ENCODE data around the gene LYSET. TPM values are rescaled to one million over a fixed set of nuclear protein-coding genes. Genes with fewer than 3 reads are reported as not detected.

Gene LYSET
- total and polyA plus RNA-seq, 10 of the 15 experiments (the other 5 are each of a cell fraction or from before 2014, with no cell fraction given), result 11.9 to 34.5 (median 21.2) TPM

DNA sequence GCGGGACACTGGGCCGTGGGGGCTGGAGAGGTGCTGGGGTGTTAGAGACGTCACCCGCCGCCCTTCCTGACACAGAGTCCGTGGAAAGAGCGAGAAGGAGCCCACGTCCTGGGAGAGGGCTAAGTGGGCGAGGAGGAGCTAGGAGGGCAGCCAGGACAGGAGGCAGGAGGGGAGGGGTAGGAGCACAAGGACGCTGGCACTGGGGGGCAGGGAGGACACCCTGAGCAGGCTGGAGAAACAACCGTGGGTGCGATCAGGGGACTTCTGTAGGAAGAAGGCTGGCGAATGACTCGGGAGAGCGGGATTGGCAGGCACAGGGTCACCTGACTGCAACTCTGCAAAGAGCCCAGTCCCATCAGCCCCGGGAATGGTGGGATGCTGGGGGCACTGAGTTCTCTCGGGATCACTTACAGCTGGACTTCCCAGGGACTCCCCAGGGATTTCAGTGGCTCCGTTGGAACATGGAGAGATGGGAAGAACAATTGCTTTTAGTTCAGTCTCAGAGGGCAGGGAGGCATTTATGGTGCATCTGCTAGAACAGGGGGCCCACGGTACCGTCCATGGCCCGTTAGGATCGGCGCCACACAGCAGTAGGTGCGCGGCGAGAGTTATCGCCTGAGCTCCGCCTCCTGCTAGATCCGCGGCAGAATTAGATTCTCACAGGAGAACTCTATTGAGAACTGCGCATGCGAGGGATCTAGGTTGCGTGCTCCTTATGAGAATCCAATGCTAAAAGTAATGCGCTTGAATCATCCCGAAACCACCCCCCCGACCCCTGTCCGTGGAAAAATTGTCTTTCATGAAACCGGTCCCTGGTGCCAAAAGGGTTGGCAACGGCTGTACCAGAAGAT, 46.2 kb downstream of the LYSET start:
- H3K9me3 ChIP-seq (replicated peaks; ENCODE audit: control insufficient read depth, insufficient read depth, low read length), result no peaks in the 10 kb centered on the region
- DNase-seq (ENCODE audit: low read depth, low spot score), result no peak
- H3K27ac ChIP-seq (ENCODE audit: control insufficient read depth, insufficient read depth), result no peak overlapping the region
- RAD21 ChIA-PET (ENCODE audit: unreplicated experiment), result interaction anchor here (1.1 to 1.3 kb wide), 2 partner anchors 67 to 118 kb away, joined by 3 read pairs; no protein-coding TSS in a partner anchor
- POLR2A ChIA-PET, result interaction anchor here (1.4 kb wide), 1 partner anchor 308 kb away, joined by 3 read pairs; no protein-coding TSS in a partner anchor
- SMC1A ChIA-PET (ENCODE audit: uncharacterized antibody, unreplicated experiment), result interaction anchor here (1.0 to 2.2 kb wide), 3 partner anchors 245 to 388 kb away, joined by 3 to 7 read pairs (median 3); no protein-coding TSS in a partner anchor
- no peaks in the 10 kb centered on the region for H3K79me2 ChIP-seq (ENCODE audit: control insufficient read depth, insufficient read depth, low read length)
- ATAC-seq, result no peak
- TF ChIP-seq MTA2 (IDR thresholded peaks at IDR 0.05; ENCODE audit: low read depth) (no peak), CHD2 (IDR thresholded peaks at IDR 0.05; ENCODE audit: borderline replicate concordance, low read depth, low read length) (no peak), USF1 (IDR thresholded peaks at IDR 0.05; ENCODE audit: borderline replicate concordance, extremely low read length, insufficient read depth, low read depth, low read length) (peak; percentile 31), IKZF1 (conservative IDR thresholded peaks at IDR 0.05) (no peak)
- WGBS (ENCODE audit: insufficient coverage, insufficient replicate concordance, low lambda C conversion rate, missing lambda C conversion rate), result 24% methylated on average over 35 of the region's 39 CpGs
- FAIRE-seq, result no peak
- H3K4me3 ChIP-seq, result no peak overlapping the region; the same call in 1 of the 2 replicates
- intact Hi-C loops (cut with micrococcal nuclease; ENCODE audit: unreplicated experiment) (no loop called here), in situ Hi-C loops (cut with MboI) (loop anchor here (25.0 kb wide), 1 partner anchor 306 kb away; no protein-coding TSS in a partner anchor)
- CTCF ChIA-PET, result interaction anchor here (1.1 to 2.3 kb wide), 3 partner anchors 303 to 391 kb away, joined by 3 to 6 read pairs (median 4); no protein-coding TSS in a partner anchor
- no TSS peak for BruUV-seq (replicated peaks)
- H3K4me2 ChIP-seq (ENCODE audit: control insufficient read depth, insufficient read depth), result peak overlapping the region; percentile 21
- H3K9ac ChIP-seq (ENCODE audit: control insufficient read depth, insufficient read depth, low read length), result no peak overlapping the region
- no peaks in the 10 kb centered on the region; the same call in 1 of the 2 replicates for H3K4me1 ChIP-seq (ENCODE audit: control insufficient read depth, insufficient read depth, low read length)
- H2AFZ ChIP-seq (ENCODE audit: control insufficient read depth, low read depth, low read length), result peak overlapping the region; percentile 6; the same call in 1 of the 2 replicates
- H3K36me3 ChIP-seq (ENCODE audit: control insufficient read depth in 2 of 2, insufficient read depth in 2 of 2, low read length in 1 of 2), result peaks cover 4 to 8% of the 10 kb centered on the region in 2 experiments; a peak in 2 of 4 replicates
- no peaks in the 10 kb centered on the region for H4K20me1 ChIP-seq (ENCODE audit: control insufficient read depth, insufficient read depth)
- no peaks in the 10 kb centered on the region for H3K27me3 ChIP-seq (replicated peaks in 1 of 2; ENCODE audit: control insufficient read depth in 2 of 2, insufficient read depth in 2 of 2, low read length in 1 of 2)
